CD4-positive, alpha-beta T cell treated with Interleukin-6 at 100 ng/mL for 8 hours (primary cell): ENCODE results near the gene ANKRD44.
A peak's percentile ranks its signal among the peaks of the same experiment; 100 is the strongest.

Experiments
- DNase-seq: peaks from one replicate; pipeline ENCODE4 v3.0.0-alpha.2; 2020; ENCODE audit warnings: mixed read lengths, low spot score

ANKRD44 gene

GRCh38 chr2:197322143-197322542 is 11.6 kb upstream of the ANKRD44 start:
- no peak for DNase-seq

- no peak for DNase-seq
Observed at GRCh38 chr2:197315371-197315770, 4.8 kb upstream of the ANKRD44 start.

GRCh38 chr2:197312186-197312585 is 1.6 kb upstream of the ANKRD44 start:
- DNase-seq: no peak

GRCh38 chr2:197311421-197312033 is 947 bp upstream of the ANKRD44 start:
- DNase-seq: no peak

- no peak for DNase-seq
Observed at GRCh38 chr2:197310987-197311420, 424 bp upstream of the ANKRD44 start.

- peak; percentile 47 for DNase-seq
Observed at GRCh38 chr2:197309691-197310231, 819 bp downstream of the ANKRD44 start.

GRCh38 chr2:197308996-197309690 is 1.4 kb downstream of the ANKRD44 start:
- DNase-seq: no peak

- DNase-seq: no peak
Observed at GRCh38 chr2:197308585-197308984, 2.0 kb downstream of the ANKRD44 start.

- DNase-seq: peak; percentile 43
Observed at GRCh38 chr2:197307933-197308521, 2.6 kb downstream of the ANKRD44 start.

GRCh38 chr2:197307236-197307932 is 3.2 kb downstream of the ANKRD44 start:
- no peak for DNase-seq

GRCh38 chr2:197306696-197307040 is 3.9 kb downstream of the ANKRD44 start:
- peak; percentile 46 for DNase-seq

GRCh38 chr2:197306024-197306695 is 4.4 kb downstream of the ANKRD44 start:
- no peak for DNase-seq

- no peak for DNase-seq
Observed at GRCh38 chr2:197304556-197305011, 6.0 kb downstream of the ANKRD44 start.

GRCh38 chr2:197300139-197300538 is 10.4 kb downstream of the ANKRD44 start:
- no peak for DNase-seq

- no peak for DNase-seq
Observed at GRCh38 chr2:197298609-197299008, 12.0 kb downstream of the ANKRD44 start.

- DNase-seq: no peak
Observed at GRCh38 chr2:197297772-197298318, 12.7 kb downstream of the ANKRD44 start.

- no peak for DNase-seq
Observed at GRCh38 chr2:197297266-197297665, 13.3 kb downstream of the ANKRD44 start.

- no peak for DNase-seq
Observed at GRCh38 chr2:197296835-197297234, 13.7 kb downstream of the ANKRD44 start.

- peak; percentile 21 for DNase-seq
Observed at GRCh38 chr2:197294260-197294659, 16.3 kb downstream of the ANKRD44 start.

- DNase-seq: peak; percentile 32
Observed at GRCh38 chr2:197293252-197294007, 17.1 kb downstream of the ANKRD44 start.

GRCh38 chr2:197292619-197293018 is 18.0 kb downstream of the ANKRD44 start:
- no peak for DNase-seq
